HG03039 (cell line): Measurements from ENCODE around the gene TTF2.
"Not testable (repeated sequence)": the region's sequence is repeated elsewhere in the genome, so short reads cannot be mapped to it uniquely, and the experiment has no call there.

Experiments used
- ATAC-seq: cut with Tn5 transposase; IDR thresholded peaks from one replicate; pipeline ENCODE4 v1.9.1; 2021; ENCODE audit warnings: mild to moderate bottlenecking, moderate library complexity; ENCODE audit not compliant: unreplicated experiment

The TTF2 gene

GRCh38 chr1:117147856-117148588 lies 87.9 kb downstream of the TTF2 start:
- ATAC-seq: no peak

- ATAC-seq: no peak
These were observed 90.2 kb downstream of the TTF2 start for GRCh38 chr1:117150316-117150715.

- ATAC-seq: not testable (repeated sequence)
These were observed 91.2 kb downstream of the TTF2 start for GRCh38 chr1:117151305-117151704.
